SU-DHL-6 (cell line): Measurements from ENCODE around the gene CDK14.

Experiments
- H2AFZ ChIP-seq: fragments of 200-600 bp; sonication (generic); 2 replicates; pipeline ENCODE4 v1.6.1; 2014; ENCODE audit warnings: low read depth, mild to moderate bottlenecking, moderate library complexity, mixed read lengths, antibody characterized with exemption, low read length; ENCODE audit not compliant: severe bottlenecking
- H3F3A ChIP-seq: fragments of 200-600 bp; shearing (Covaris generic); 2 replicates; pipeline ENCODE4 v1.6.0; 2016; ENCODE audit warnings: antibody characterized with exemption, mild to moderate bottlenecking; ENCODE audit not compliant: insufficient read depth
- H3K27ac ChIP-seq: fragments of 200-600 bp; sonication (generic); 2 replicates; pipeline ENCODE4 v1.5.1; 2016; ENCODE audit warnings: low read depth, mild to moderate bottlenecking, low read length, moderate library complexity, mixed read lengths
- H3K27me3 ChIP-seq: fragments of 200-600 bp; sonication (generic), shearing (Covaris generic); 2 replicates; pipeline ENCODE4 v1.6.0; 2014; ENCODE audit warnings: mild to moderate bottlenecking, low read length
- H3K36me3 ChIP-seq: fragments of 200-600 bp; sonication (generic); 2 replicates; pipeline ENCODE4 v1.6.1; 2014; ENCODE audit warnings: mild to moderate bottlenecking, low read length, mixed read lengths
- H3K4me2 ChIP-seq: fragments of 300-600, 200-600 bp; shearing (Covaris generic), sonication (generic); 2 replicates; pipeline ENCODE4 v1.6.0; 2014; ENCODE audit warnings: low read length, low read depth, mild to moderate bottlenecking; ENCODE audit not compliant: poor library complexity, severe bottlenecking
- H3K4me3 ChIP-seq: fragments of 200-600 bp; sonication (generic); 2 replicates; pipeline ENCODE4 v1.5.1; 2014; ENCODE audit warnings: antibody characterized with exemption, low read length, mild to moderate bottlenecking, mixed read lengths; ENCODE audit not compliant: insufficient read depth, poor library complexity, severe bottlenecking
- H3K79me2 ChIP-seq: fragments of 200-600 bp; sonication (generic); 2 replicates; pipeline ENCODE4 v1.6.1; 2014; ENCODE audit warnings: mild to moderate bottlenecking, low read length, moderate library complexity; ENCODE audit not compliant: insufficient read depth
- H3K9ac ChIP-seq: fragments of 200-600 bp; sonication (generic); 2 replicates; pipeline ENCODE4 v1.7.0; 2014; ENCODE audit warnings: mild to moderate bottlenecking, low read length
- H3K9me2 ChIP-seq: fragments of 200-600 bp; sonication (generic); replicated peaks from 2 replicates; pipeline ENCODE4 v1.6.1; 2014; ENCODE audit warnings: low read length; ENCODE audit not compliant: insufficient read depth
- H3K9me3 ChIP-seq: fragments of 200-600 bp; sonication (generic); 2 replicates; pipeline ENCODE4 v1.6.1; 2014; ENCODE audit warnings: low read length, mixed read lengths; ENCODE audit not compliant: insufficient read depth
- H4K20me1 ChIP-seq: fragments of 200-600 bp; sonication (generic); 2 replicates; pipeline ENCODE4 v1.6.1; 2014; ENCODE audit warnings: low read depth, mild to moderate bottlenecking, antibody characterized with exemption, low read length, moderate library complexity, mixed read lengths
- CTCF ChIP-seq: fragments of 200-600 bp; sonication (generic); IDR thresholded peaks from one replicate; pipeline ENCODE4 v1.5.1; 2017; ENCODE audit warnings: antibody characterized with exemption, mild to moderate bottlenecking, low read length, moderate library complexity; ENCODE audit not compliant: insufficient read depth, poor library complexity, severe bottlenecking
- EZH2phosphoT487 ChIP-seq: fragments of 200-600 bp; sonication (generic), shearing (Covaris generic); conservative IDR thresholded peaks from 2 replicates; pipeline ENCODE4 v1.6.1; 2018; ENCODE audit warnings: mild to moderate bottlenecking, antibody characterized with exemption, low read length, moderate library complexity, mixed read lengths

The CDK14 gene

GRCh38 chr7:91185771-91186170, 589.6 kb downstream of the CDK14 start:
- Histone ChIP-seq H3K36me3 (peaks cover 4% of the 10 kb centered on the region; the same call in 1 of the 2 replicates), H3K27me3 (no peaks in the 10 kb centered on the region), H2AFZ (no peak overlapping the region), H3K27ac (no peak overlapping the region), H3K4me2 (no peak overlapping the region), H3K4me3 (no peak overlapping the region), H3K79me2 (no peaks in the 10 kb centered on the region), H3K9ac (no peak overlapping the region), H4K20me1 (no peaks in the 10 kb centered on the region), H3K9me3 (no peaks in the 10 kb centered on the region), H3F3A (peaks cover 4% of the 10 kb centered on the region; the same call in 1 of the 2 replicates), H3K9me2 (no peaks in the 10 kb centered on the region)
- TF ChIP-seq EZH2phosphoT487 (no peak), CTCF (no peak)

GRCh38 chr7:91187061-91187460, 590.9 kb downstream of the CDK14 start:
- H3K27me3 ChIP-seq = no peaks in the 10 kb centered on the region
- H3F3A ChIP-seq = no peaks in the 10 kb centered on the region
- no peaks in the 10 kb centered on the region for H4K20me1 ChIP-seq
- H3K79me2 ChIP-seq = no peaks in the 10 kb centered on the region
- H3K9me3 ChIP-seq = no peaks in the 10 kb centered on the region
- TF ChIP-seq CTCF (no peak), EZH2phosphoT487 (no peak)
- H3K4me2 ChIP-seq = no peak overlapping the region
- H3K36me3 ChIP-seq = peaks cover 3% of the 10 kb centered on the region; the same call in 1 of the 2 replicates
- H3K9me2 ChIP-seq = no peaks in the 10 kb centered on the region
- no peak overlapping the region for H3K9ac ChIP-seq
- no peak overlapping the region for H3K4me3 ChIP-seq
- H3K27ac ChIP-seq = no peak overlapping the region
- H2AFZ ChIP-seq = no peak overlapping the region

GRCh38 chr7:91191771-91192170, 595.6 kb downstream of the CDK14 start:
- Histone ChIP-seq H3K27me3 (no peaks in the 10 kb centered on the region), H3K4me3 (no peak overlapping the region), H3K4me2 (no peak overlapping the region), H3K27ac (no peak overlapping the region), H3K79me2 (no peaks in the 10 kb centered on the region), H3K36me3 (no peaks in the 10 kb centered on the region), H2AFZ (no peak overlapping the region), H3K9me2 (no peaks in the 10 kb centered on the region), H3F3A (no peaks in the 10 kb centered on the region), H4K20me1 (no peaks in the 10 kb centered on the region), H3K9ac (no peak overlapping the region), H3K9me3 (no peaks in the 10 kb centered on the region)
- TF ChIP-seq EZH2phosphoT487 (no peak), CTCF (no peak)

- no peak overlapping the region for H3K27ac ChIP-seq
- H3K27me3 ChIP-seq = no peaks in the 10 kb centered on the region
- no peaks in the 10 kb centered on the region for H3K79me2 ChIP-seq
- H4K20me1 ChIP-seq = no peaks in the 10 kb centered on the region
- no peak overlapping the region for H3K9ac ChIP-seq
- H3F3A ChIP-seq = no peaks in the 10 kb centered on the region
- no peaks in the 10 kb centered on the region for H3K9me2 ChIP-seq
- H3K4me3 ChIP-seq = no peak overlapping the region
- H3K4me2 ChIP-seq = no peak overlapping the region
- TF ChIP-seq EZH2phosphoT487 = no peak
- no peak for TF ChIP-seq CTCF
- H2AFZ ChIP-seq = no peak overlapping the region
- no peaks in the 10 kb centered on the region for H3K36me3 ChIP-seq
- H3K9me3 ChIP-seq = no peaks in the 10 kb centered on the region
Measured at GRCh38 chr7:91193141-91193540, 597.0 kb downstream of the CDK14 start.
